ENCODE results near the gene RBM19.

- no peak for TF ChIP-seq CTCF (conservative IDR thresholded peaks at IDR 0.05; ENCODE audit: low read depth, low read length)
- TF ChIP-seq EZH2 (IDR thresholded peaks at IDR 0.05; ENCODE audit: low read length, unreplicated experiment): no peak
Observed at GRCh38 chr12:113940357-113941207, 25.5 kb downstream of the RBM19 start.

Measured in PC-3 (cell line).